AG04450 (cell line): ENCODE data around the gene DCDC2C. TPM values are rescaled to one million over a fixed set of nuclear protein-coding genes. Genes with fewer than 3 reads are reported as not detected.

ENCODE experiments used
- CTCF ChIA-PET: fragments of 300-600, 350-600 bp; formaldehyde crosslinking; extraction: SDS; loops from one replicate; lab custom pipeline; 2022; ENCODE audit warnings: antibody characterized with exemption, inconsistent platforms; lab: Charles Lee
- POLR2A ChIA-PET: fragments of 350-600 bp; formaldehyde crosslinking; extraction: SDS; loops from one replicate; lab custom pipeline; 2021; ENCODE audit warnings: antibody characterized with exemption, inconsistent platforms; lab: Yijun Ruan, JAX
- DNase-seq: peaks from one replicate; pipeline ENCODE4 v3.0.0-alpha.2; 2011; ENCODE audit warnings: low read depth, low spot score
- H3K27ac ChIP-seq: one replicate; pipeline ENCODE4 v1.5.1; 2012; ENCODE audit warnings: low read depth, low read length, control low read depth
- H3K27me3 ChIP-seq: one replicate; pipeline ENCODE4 v1.6.0; 2012; ENCODE audit warnings: low read length; ENCODE audit not compliant: control insufficient read depth, insufficient read depth
- H3K4me3 ChIP-seq: 2 replicates; pipeline ENCODE4 v1.5.1; 2011; ENCODE audit warnings: mild to moderate bottlenecking, low read depth, low read length, control low read depth
- H3K9me3 ChIP-seq: 2 replicates; pipeline ENCODE4 v1.5.1; 2012; ENCODE audit warnings: low read length; ENCODE audit not compliant: control insufficient read depth, insufficient read depth
- CTCF ChIP-seq: IDR thresholded peaks from 2 replicates; pipeline ENCODE4 v1.5.1; 2011; ENCODE audit warnings: low read depth, low read length, control low read depth, inconsistent platforms
- polyA plus RNA-seq: library from polyadenylated mRNA; depleted of rRNA; stranded (reverse); fragments of >200 nt; gene quantifications from 2 replicates; pipeline ENCODE4 v1.2.3, GENCODE V29; 2011

DCDC2C gene
- polyA plus RNA-seq, 1 experiment, result not detected

GRCh38 chr2:3761272-3761671 is 57.9 kb downstream of the DCDC2C start:
- CTCF ChIA-PET, result interaction anchor here (0.9 to 1.4 kb wide), 2 partner anchors 19 to 66 kb away, joined by 3 to 7 read pairs; no protein-coding TSS in a partner anchor
- TF ChIP-seq CTCF, result no peak
- peaks cover 10% of the 10 kb centered on the region for H3K9me3 ChIP-seq
- DNase-seq, result no peak
- POLR2A ChIA-PET, result no interaction called here
- no peak overlapping the region for H3K27ac ChIP-seq
- no peaks in the 10 kb centered on the region for H3K27me3 ChIP-seq
- H3K4me3 ChIP-seq, result no peak overlapping the region

- Histone ChIP-seq H3K9me3 (peaks cover 10% of the 10 kb centered on the region), H3K27ac (no peak overlapping the region), H3K27me3 (no peaks in the 10 kb centered on the region), H3K4me3 (no peak overlapping the region)
- no peak for TF ChIP-seq CTCF
- ChIA-PET CTCF (interaction anchor here (0.9 kb wide), 1 partner anchor 18 kb away, joined by 4 read pairs; no protein-coding TSS in a partner anchor), POLR2A (no interaction called here)
- no peak for DNase-seq
Measured at GRCh38 chr2:3762771-3763447, 59.5 kb downstream of the DCDC2C start.

- ChIA-PET CTCF (interaction anchor here (1.4 kb wide), 1 partner anchor 39 kb away, joined by 5 read pairs; no protein-coding TSS in a partner anchor), POLR2A (no interaction called here)
- Histone ChIP-seq H3K27ac (no peak overlapping the region), H3K27me3 (no peaks in the 10 kb centered on the region), H3K4me3 (no peak overlapping the region), H3K9me3 (peaks cover 10% of the 10 kb centered on the region)
- no peak for TF ChIP-seq CTCF
- DNase-seq, result no peak
Measured at GRCh38 chr2:3766824-3767223, 63.4 kb downstream of the DCDC2C start.

- Histone ChIP-seq H3K4me3 (no peak overlapping the region), H3K27ac (no peak overlapping the region), H3K9me3 (no peaks in the 10 kb centered on the region; the same call in 1 of the 2 replicates), H3K27me3 (peaks cover 3% of the 10 kb centered on the region)
- no peak for TF ChIP-seq CTCF
- ChIA-PET POLR2A (no interaction called here), CTCF (interaction anchor here (2.2 kb wide), 1 partner anchor 11 kb away, joined by 18 read pairs; no protein-coding TSS in a partner anchor)
- DNase-seq, result no peak
Measured at GRCh38 chr2:3768960-3769765, 65.8 kb downstream of the DCDC2C start.
